Activated T-helper 1 cell treated with anti-CD3 and anti-CD28 coated beads, Interleukin-12 subunit alpha, Interleukin-12 subunit beta, Interleukin-2, Interleukin-4 antibody, amounts not matched to agents 30 ng/mL and 10 ng/mL and 1 ng/mL, durations not matched to agents 14 hours and 24 hours and 36 hours (primary cell): Measurements from ENCODE around the gene KRTAP5-5. TPM values are rescaled to one million over a fixed set of nuclear protein-coding genes. Genes with fewer than 3 reads are reported as not detected.
"Not testable (repeated sequence)": the region's sequence is repeated elsewhere in the genome, so short reads cannot be mapped to it uniquely, and the experiment has no call there.

Source experiments
- DNase-seq: peaks from one replicate; pipeline ENCODE4 v3.0.0; 2021; ENCODE audit warnings: low spot score
- H3K27ac Mint-ChIP-seq: one replicate; pipeline ENCODE4 v1.8.0; 2021; ENCODE audit warnings: mild to moderate bottlenecking, mixed read lengths
- H3K27me3 Mint-ChIP-seq: one replicate; pipeline ENCODE4 v1.8.0; 2022; ENCODE audit warnings: mild to moderate bottlenecking, moderate library complexity, mixed read lengths; ENCODE audit not compliant: insufficient read depth
- H3K36me3 Mint-ChIP-seq: one replicate; pipeline ENCODE4 v1.8.0; 2021; ENCODE audit warnings: low read depth, mixed read lengths
- H3K4me1 Mint-ChIP-seq: one replicate; pipeline ENCODE4 v1.8.0; 2021; ENCODE audit warnings: low read depth, mixed read lengths
- H3K4me3 Mint-ChIP-seq: one replicate; pipeline ENCODE4 v1.8.0; 2021; ENCODE audit warnings: mild to moderate bottlenecking, moderate library complexity, mixed read lengths
- H3K9me3 Mint-ChIP-seq: one replicate; pipeline ENCODE4 v1.8.0; 2021; ENCODE audit warnings: mixed read lengths
- intact Hi-C: fragments of 100-400 bp; cut with micrococcal nuclease; formaldehyde crosslinking; loops from one replicate; pipeline ENCODE4 v1.15.1; 2024
- total RNA-seq: library from RNA; stranded (reverse); gene quantifications from 2 replicates; pipeline ENCODE4 v1.2.3, GENCODE V29; 2022

KRTAP5-5 gene
- total RNA-seq, 1 donor from 2014 or later, result not detected

- no peak overlapping the region for H3K4me3 Mint-ChIP-seq
- no peaks in the 10 kb centered on the region for H3K4me1 Mint-ChIP-seq
- H3K27ac Mint-ChIP-seq, result no peak overlapping the region
- H3K27me3 Mint-ChIP-seq, result peaks cover 13% of the 10 kb centered on the region
- no peaks in the 10 kb centered on the region for H3K36me3 Mint-ChIP-seq
- intact Hi-C loops, result no loop called here
- no peak for DNase-seq
- H3K9me3 Mint-ChIP-seq, result no peaks in the 10 kb centered on the region
Observed at GRCh38 chr11:1659506-1659905, 29.9 kb downstream of the KRTAP5-5 start.

GRCh38 chr11:1660111-1660867, 30.7 kb downstream of the KRTAP5-5 start:
- no peaks in the 10 kb centered on the region for H3K9me3 Mint-ChIP-seq
- H3K4me3 Mint-ChIP-seq, result no peak overlapping the region
- no peak overlapping the region for H3K27ac Mint-ChIP-seq
- no peaks in the 10 kb centered on the region for H3K36me3 Mint-ChIP-seq
- peaks cover 13% of the 10 kb centered on the region for H3K27me3 Mint-ChIP-seq
- no peak for DNase-seq
- H3K4me1 Mint-ChIP-seq, result no peaks in the 10 kb centered on the region
- intact Hi-C loops, result no loop called here

- intact Hi-C loops, H3K4me1 Mint-ChIP-seq, H3K9me3 Mint-ChIP-seq, DNase-seq, H3K4me3 Mint-ChIP-seq, H3K27ac Mint-ChIP-seq, H3K36me3 Mint-ChIP-seq: not testable (repeated sequence)
- peaks cover 11% of the 10 kb centered on the region for H3K27me3 Mint-ChIP-seq
Observed at GRCh38 chr11:1661454-1662269, 32.1 kb downstream of the KRTAP5-5 start.

- H3K4me3 Mint-ChIP-seq, H3K27ac Mint-ChIP-seq, H3K4me1 Mint-ChIP-seq, intact Hi-C loops, H3K9me3 Mint-ChIP-seq, DNase-seq, H3K36me3 Mint-ChIP-seq: not testable (repeated sequence)
- H3K27me3 Mint-ChIP-seq, result peaks cover 12% of the 10 kb centered on the region
Observed at GRCh38 chr11:1662699-1663283, 33.2 kb downstream of the KRTAP5-5 start.

GRCh38 chr11:1665313-1665712, 35.7 kb downstream of the KRTAP5-5 start:
- no peak for DNase-seq
- intact Hi-C loops, result no loop called here
- Mint-ChIP-seq H3K27me3 (peaks cover 19% of the 10 kb centered on the region), H3K27ac (no peak overlapping the region), H3K36me3 (no peaks in the 10 kb centered on the region), H3K9me3 (no peaks in the 10 kb centered on the region), H3K4me1 (no peaks in the 10 kb centered on the region), H3K4me3 (no peak overlapping the region)

- no peak overlapping the region for H3K4me3 Mint-ChIP-seq
- DNase-seq, result no peak
- H3K27ac Mint-ChIP-seq, result no peak overlapping the region
- no peaks in the 10 kb centered on the region for H3K4me1 Mint-ChIP-seq
- H3K36me3 Mint-ChIP-seq, result no peaks in the 10 kb centered on the region
- H3K9me3 Mint-ChIP-seq, result no peaks in the 10 kb centered on the region
- H3K27me3 Mint-ChIP-seq, result peaks cover 22% of the 10 kb centered on the region
- intact Hi-C loops, result no loop called here
Observed at GRCh38 chr11:1667121-1667850, 37.7 kb downstream of the KRTAP5-5 start.

- Mint-ChIP-seq H3K36me3 (no peaks in the 10 kb centered on the region), H3K27me3 (peaks cover 19% of the 10 kb centered on the region), H3K4me3 (no peak overlapping the region), H3K9me3 (no peaks in the 10 kb centered on the region), H3K4me1 (no peaks in the 10 kb centered on the region), H3K27ac (no peak overlapping the region)
- intact Hi-C loops, result no loop called here
- DNase-seq, result no peak
Observed at GRCh38 chr11:1667906-1668305, 38.3 kb downstream of the KRTAP5-5 start.

- intact Hi-C loops, result no loop called here
- H3K4me1 Mint-ChIP-seq, result no peaks in the 10 kb centered on the region
- peaks cover 19% of the 10 kb centered on the region for H3K27me3 Mint-ChIP-seq
- no peak for DNase-seq
- H3K27ac Mint-ChIP-seq, result no peak overlapping the region
- H3K9me3 Mint-ChIP-seq, result no peaks in the 10 kb centered on the region
- no peaks in the 10 kb centered on the region for H3K36me3 Mint-ChIP-seq
- no peak overlapping the region for H3K4me3 Mint-ChIP-seq
Observed at GRCh38 chr11:1668911-1669473, 39.4 kb downstream of the KRTAP5-5 start.

- Mint-ChIP-seq H3K9me3 (no peaks in the 10 kb centered on the region), H3K36me3 (no peaks in the 10 kb centered on the region), H3K4me1 (no peaks in the 10 kb centered on the region), H3K4me3 (no peak overlapping the region), H3K27me3 (peaks cover 19% of the 10 kb centered on the region), H3K27ac (no peak overlapping the region)
- intact Hi-C loops, result no loop called here
- no peak for DNase-seq
Observed at GRCh38 chr11:1669546-1670218, 40.1 kb downstream of the KRTAP5-5 start.

- DNase-seq, intact Hi-C loops, H3K36me3 Mint-ChIP-seq, H3K4me3 Mint-ChIP-seq, H3K9me3 Mint-ChIP-seq, H3K4me1 Mint-ChIP-seq: not testable (repeated sequence)
- Mint-ChIP-seq H3K27me3 (peaks cover 19% of the 10 kb centered on the region), H3K27ac (peak overlapping the region; percentile 44)
Observed at GRCh38 chr11:1670457-1670856, 40.9 kb downstream of the KRTAP5-5 start.

- Mint-ChIP-seq H3K4me3 (no peak overlapping the region), H3K9me3 (no peaks in the 10 kb centered on the region), H3K27me3 (peaks cover 19% of the 10 kb centered on the region), H3K4me1 (no peaks in the 10 kb centered on the region), H3K27ac (peak overlapping the region; percentile 44), H3K36me3 (no peaks in the 10 kb centered on the region)
- DNase-seq, result no peak
- intact Hi-C loops, result no loop called here
Observed at GRCh38 chr11:1670905-1671371, 41.4 kb downstream of the KRTAP5-5 start.

- Mint-ChIP-seq H3K27ac (no peak overlapping the region), H3K36me3 (no peaks in the 10 kb centered on the region), H3K27me3 (peaks cover 19% of the 10 kb centered on the region), H3K4me3 (no peak overlapping the region), H3K9me3 (no peaks in the 10 kb centered on the region), H3K4me1 (no peaks in the 10 kb centered on the region)
- intact Hi-C loops, result no loop called here
- no peak for DNase-seq
Observed at GRCh38 chr11:1671658-1672057, 42.1 kb downstream of the KRTAP5-5 start.
